Activated CD4-positive, alpha-beta T cell treated with anti-CD3 and anti-CD28 coated beads, Interleukin-2, amount 50 U/mL, for 48 hours (primary cell): ENCODE results near the gene TUBGCP5.
"Not testable (repeated sequence)": the region's sequence is repeated elsewhere in the genome, so short reads cannot be mapped to it uniquely, and the experiment has no call there.

Source experiments
- DNase-seq, 2 experiments: peaks; one replicate each; pipeline ENCODE4 v3.0.0-alpha.2; 2020

The TUBGCP5 gene

GRCh38 chr15:23039917-23040281 is 530 bp upstream of the TUBGCP5 start:
- DNase-seq, result no peak

- DNase-seq, result no peak
These were observed 635 bp downstream of the TUBGCP5 start for GRCh38 chr15:23038726-23039142.

DNA sequence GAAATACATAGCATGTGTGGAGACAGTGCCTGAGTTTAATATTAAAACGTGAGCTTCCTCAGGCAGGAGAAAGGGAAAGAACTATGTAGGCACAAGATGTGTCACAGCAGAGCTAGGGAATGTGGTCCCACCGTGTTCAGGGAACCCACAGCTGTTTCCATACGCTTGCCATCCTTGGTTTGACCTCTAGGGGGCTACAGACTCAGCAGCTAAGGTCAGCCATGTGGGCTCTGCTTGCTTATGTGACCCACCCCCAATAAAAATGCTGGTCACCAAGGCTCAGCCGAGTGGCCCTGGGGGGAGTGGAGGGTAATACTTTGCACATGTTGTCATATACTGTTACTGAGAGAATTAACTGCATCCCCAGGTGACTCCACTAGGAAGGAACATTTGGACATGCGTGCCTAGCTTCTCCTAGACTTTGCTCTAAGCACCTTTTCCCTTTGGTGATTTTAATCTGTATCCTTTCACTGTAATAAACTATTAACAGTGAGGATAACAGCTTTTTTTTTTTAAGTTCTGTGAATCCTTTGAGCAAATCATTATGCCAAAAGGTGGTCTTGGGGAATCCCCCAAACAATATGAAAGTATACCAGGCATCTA is 3.3 kb downstream of the TUBGCP5 start:
- DNase-seq, result peak; percentile 54 to 70

- no peak for DNase-seq
These were observed 5.4 kb downstream of the TUBGCP5 start for GRCh38 chr15:23033979-23034378.

DNA sequence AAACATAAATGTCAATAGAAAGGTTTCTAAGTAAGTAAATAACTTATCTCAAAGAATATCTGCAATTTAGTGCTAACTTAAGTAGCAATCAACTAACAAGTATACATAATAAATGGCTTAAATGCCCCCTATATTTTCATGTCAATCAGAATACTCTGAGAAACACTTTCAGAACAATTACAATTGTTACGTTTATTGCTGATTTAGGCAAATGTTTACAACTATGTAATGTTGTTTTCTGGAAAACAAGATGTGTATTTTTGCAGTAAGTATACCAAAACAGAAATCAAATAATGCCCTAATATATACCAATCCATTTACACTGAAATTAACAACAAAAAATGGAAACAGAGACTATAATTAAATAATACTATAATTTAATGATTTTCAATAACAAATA is 13.2 kb downstream of the TUBGCP5 start:
- no peak for DNase-seq

GRCh38 chr15:23022156-23022555 is 17.2 kb downstream of the TUBGCP5 start:
- DNase-seq, result no peak

DNA sequence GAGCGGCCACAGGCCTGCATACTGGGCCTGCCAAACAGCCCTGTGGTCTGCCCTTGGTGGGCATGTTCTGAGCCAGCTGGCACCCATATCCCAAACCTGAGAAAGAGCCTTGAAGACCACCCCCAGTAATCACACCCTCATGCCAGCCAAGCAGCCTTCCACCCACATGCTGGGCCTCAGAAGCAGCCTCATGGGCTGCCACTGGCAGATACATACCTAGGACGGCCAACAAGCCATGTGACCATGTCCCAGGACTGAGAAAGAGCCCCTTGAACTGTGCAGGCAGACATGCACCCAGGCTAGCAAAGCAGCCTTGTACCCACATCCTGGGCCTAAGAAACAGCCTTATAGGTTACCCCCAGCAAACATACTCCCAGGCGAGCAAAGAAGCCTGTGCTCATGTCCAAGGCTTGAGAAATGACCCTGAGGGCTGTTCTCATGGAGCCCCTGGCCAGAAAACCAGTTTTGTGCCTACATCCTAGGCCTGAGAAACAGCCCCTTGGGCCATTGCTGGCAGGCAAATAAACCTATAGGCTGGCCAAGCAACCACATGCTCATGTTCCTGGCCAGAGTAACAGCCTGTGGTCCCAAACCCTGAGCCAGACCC is 24.9 kb downstream of the TUBGCP5 start:
- DNase-seq, result no peak

DNA sequence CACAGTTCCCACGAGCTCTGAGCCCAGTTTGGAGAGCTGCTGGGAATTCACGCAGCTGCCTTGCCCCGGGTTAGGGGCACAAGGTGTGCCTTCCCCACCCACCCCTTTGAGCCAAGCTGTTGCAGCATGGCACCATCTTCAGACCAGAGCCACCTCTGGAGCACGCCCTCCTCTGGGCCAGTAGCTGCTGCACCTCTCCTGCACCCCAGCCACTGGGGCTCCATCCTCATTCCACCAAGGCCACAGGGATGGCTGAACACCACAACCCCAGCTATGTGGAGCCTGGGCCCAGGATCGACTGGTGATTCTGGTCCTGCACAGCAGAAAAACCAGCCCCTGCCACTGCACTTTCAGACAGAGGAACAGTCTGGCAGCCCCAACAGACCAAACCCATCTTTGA is 25.7 kb downstream of the TUBGCP5 start:
- no peak for DNase-seq

- not testable (repeated sequence) for DNase-seq
These were observed 26.8 kb downstream of the TUBGCP5 start for GRCh38 chr15:23012616-23013015.

DNA sequence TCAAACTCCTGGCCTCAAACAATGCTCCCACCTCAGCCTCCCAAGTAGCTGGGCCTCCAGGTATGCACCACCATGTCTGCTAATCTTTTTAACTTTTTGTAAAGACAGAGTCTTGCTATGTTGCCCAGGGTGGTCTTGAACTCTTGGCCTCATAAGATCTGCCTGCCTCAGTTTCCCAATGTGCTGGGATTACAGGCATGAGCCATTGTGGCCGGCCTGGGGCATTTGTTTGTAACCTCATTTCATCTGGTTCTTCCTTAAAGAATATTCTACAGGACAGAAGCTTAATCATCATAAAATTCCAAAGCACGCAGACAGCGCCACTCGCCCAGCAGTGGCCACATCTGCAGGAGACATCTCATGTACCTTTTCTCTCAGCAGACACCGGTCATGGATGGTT is 35.6 kb downstream of the TUBGCP5 start:
- no peak for DNase-seq

- no peak for DNase-seq
These were observed 36.4 kb downstream of the TUBGCP5 start for GRCh38 chr15:23002920-23003319.

GRCh38 chr15:22995795-22996194 is 43.6 kb downstream of the TUBGCP5 start:
- DNase-seq, result no peak

DNA sequence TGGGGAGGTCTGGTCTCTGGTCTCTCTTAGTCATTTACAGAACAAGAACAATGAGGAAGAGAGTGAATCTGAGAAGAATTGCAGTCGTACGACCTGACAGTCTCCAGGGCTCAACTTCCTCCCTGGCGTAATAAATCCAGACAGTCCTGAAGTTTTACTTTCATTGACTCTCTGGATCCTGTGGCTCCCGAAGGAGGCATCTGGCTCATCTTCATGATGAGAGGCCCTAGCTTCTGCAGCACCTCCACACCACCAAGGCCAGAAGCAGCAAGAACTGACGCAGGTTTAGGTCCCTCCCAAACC is 47.4 kb downstream of the TUBGCP5 start:
- no peak for DNase-seq

DNA sequence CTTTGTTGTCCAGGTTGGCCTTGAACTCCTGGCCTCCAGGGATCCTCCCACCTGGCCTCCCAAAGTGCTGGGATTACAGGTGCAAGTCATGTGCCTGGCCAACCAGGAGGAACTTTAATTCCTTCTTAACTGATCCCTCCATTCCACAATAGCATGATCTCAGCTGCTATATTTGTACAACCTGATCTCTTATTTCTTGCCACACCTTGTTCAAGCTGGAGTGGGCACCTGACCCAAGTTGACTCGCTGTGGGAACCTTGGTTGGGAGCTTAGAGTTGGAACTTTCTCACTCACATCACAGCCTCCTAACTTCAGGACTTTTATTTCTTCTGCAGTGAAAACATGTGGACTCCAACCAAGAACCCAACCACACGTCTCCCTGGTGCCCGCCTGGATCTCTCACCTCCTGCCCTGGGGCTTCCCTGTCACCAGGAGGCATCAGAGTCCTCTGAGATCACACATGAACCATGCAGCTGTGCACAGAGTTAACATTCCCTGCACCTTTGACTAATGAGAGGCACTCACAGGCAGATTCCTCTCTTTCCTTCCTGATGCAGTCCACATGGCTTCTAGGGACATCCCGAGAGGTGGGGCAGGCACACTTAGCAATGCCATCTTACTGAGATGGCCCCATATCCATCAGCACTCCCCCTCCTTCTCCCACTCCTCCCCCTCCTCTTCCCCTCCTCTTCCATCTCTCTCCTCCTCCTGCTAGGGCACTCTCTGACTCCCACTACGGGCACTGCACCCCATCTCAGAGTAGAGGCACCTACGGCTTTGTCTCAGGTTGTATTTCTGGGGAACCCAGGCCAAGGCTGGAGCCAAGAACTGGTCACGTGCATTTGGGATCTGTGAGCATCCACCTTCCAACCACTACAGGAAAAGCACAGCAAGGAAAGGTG is 49.5 kb downstream of the TUBGCP5 start:
- no peak for DNase-seq

DNA sequence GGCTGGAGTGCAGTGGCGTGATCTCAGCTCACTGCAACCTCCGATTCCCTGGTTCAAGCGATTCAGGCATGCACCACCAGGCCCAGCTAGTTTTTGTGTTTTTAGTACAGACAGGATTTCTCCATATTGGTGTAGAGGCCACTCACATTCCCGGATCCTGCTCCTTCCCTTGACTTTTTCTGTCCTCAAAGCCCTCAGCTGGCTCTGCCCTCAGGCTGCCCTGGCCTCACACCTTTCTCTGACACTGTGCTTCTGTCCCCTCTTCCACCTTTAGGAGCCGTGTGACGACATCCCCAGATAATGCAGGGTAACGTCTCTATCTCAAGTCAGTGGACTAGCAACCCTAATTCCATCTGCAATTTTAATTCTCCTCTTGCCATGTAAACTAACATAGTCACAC is 50.6 kb downstream of the TUBGCP5 start:
- DNase-seq, result no peak

- not testable (repeated sequence) for DNase-seq
These were observed 57.4 kb downstream of the TUBGCP5 start for GRCh38 chr15:22981931-22982330.

- DNase-seq, result no peak
These were observed 58.1 kb downstream of the TUBGCP5 start for GRCh38 chr15:22981051-22981840.

DNA sequence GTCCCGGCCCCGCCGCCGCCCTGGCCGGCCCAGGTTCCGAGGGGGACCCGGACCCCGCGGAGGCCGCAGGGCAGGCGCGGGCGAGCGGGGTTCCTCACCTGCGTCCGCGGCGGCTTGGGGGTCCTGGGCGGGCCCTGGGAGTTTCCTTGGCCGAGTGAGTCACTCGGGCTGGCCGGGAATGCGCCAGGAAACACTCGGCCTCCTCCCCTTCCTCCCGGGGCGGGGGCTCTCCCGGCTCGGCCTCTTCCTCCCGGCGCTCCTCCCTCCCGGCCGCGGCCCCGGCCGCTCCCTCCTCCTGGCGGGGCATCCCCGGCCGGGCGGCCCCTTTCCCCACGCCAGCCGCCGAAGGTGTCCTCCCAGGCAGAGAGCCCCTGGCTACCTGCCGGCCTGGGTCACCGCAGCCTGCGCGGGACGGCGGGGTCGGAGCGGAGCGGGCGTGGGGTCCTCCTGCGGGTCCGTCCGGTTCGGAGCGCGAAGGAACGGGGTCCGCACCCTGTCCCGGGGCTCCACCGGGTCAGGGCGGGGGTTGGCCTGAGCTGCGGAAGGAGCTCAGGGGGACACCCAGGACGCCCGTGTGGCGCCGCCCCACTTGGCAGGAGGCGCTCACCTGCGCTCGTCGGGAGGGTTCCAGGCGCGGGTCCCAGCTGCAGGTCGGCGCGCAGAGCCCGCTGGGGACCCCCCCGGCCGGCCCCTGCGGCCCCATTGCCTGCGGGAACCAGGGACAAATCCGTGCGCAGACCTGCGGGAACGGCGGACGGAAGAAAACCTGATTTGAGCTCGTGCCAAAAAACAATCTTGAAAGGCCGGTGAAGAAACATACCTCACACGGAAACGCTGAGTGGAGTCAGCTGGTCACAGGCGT is 58.9 kb downstream of the TUBGCP5 start, which contains the start of gene CYFIP1:
CYFIP1 (minus strand) TSS at position 180 of the 862 bp plus-strand sequence. CDS start 33,083 bp downstream, outside the sequence.
- peak; percentile 45 to 62 for DNase-seq

- peak; percentile 53 to 65 for DNase-seq
These were observed 59.9 kb downstream of the TUBGCP5 start for GRCh38 chr15:22979238-22980188.

DNA sequence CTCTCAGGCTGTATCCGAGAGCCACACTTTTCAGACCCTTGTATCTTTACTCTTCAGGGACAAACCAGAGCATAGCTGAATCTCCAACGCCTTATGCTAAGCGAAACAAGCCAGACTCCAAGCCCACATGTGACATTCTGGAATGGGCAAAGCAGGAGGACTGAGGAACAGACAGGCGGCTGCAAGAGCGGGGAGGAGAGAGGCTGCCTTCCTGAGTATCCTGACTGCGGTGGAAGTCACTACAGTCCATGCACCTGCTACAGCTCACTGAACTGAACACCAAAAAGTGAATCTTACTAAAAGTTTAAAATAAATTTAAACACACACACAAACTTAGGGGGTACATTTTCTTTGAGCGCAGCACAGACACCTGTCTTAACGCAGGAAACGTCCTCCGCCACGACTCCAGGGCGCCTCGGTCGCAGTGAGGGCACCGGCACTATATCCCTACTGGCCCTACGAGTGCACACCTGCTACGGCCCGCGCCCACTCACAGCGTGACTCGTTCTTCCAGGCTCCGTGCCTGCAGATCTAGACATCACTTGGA is 60.6 kb downstream of the TUBGCP5 start:
- no peak for DNase-seq

- no peak for DNase-seq
These were observed 64.6 kb downstream of the TUBGCP5 start for GRCh38 chr15:22974745-22975144.
